DMS153 treated with DMSO at 0.1 percent for 48 hours (cell line): Measurements from ENCODE around the gene CCDC150.
"Not testable (repeated sequence)": the region's sequence is repeated elsewhere in the genome, so short reads cannot be mapped to it uniquely, and the experiment has no call there.

Source experiments
- DNase-seq: peaks from one replicate; lab custom pipeline; 2025; ENCODE audit not compliant: unreplicated experiment; lab: John Stamatoyannopoulos, UW

Gene CCDC150

GRCh38 chr2:196639180-196640030, at the start of gene CCDC150:
CCDC150 (plus strand) TSS chr2:196639715; CDS start chr2:196639767, 52 bp downstream.
- peak; percentile 83 for DNase-seq

- no peak for DNase-seq
Measured at GRCh38 chr2:196590286-196590685, 49.2 kb upstream of the CCDC150 start.

- no peak for DNase-seq
Measured at GRCh38 chr2:196591004-196591403, 48.5 kb upstream of the CCDC150 start.

GRCh38 chr2:196591621-196592022, 47.9 kb upstream of the CCDC150 start:
- DNase-seq, result no peak

- DNase-seq, result peak; percentile 83
Measured at GRCh38 chr2:196592331-196592910, 47.1 kb upstream of the CCDC150 start.

- DNase-seq, result peak; percentile 24
Measured at GRCh38 chr2:196592911-196593881, 46.3 kb upstream of the CCDC150 start, which contains the start of gene HECW2. HECW2 (minus strand) TSS chr2:196593554.

GRCh38 chr2:196594158-196594557, 45.4 kb upstream of the CCDC150 start:
- DNase-seq, result no peak

- no peak for DNase-seq
Measured at GRCh38 chr2:196597531-196597930, 42.0 kb upstream of the CCDC150 start.

- DNase-seq, result no peak
Measured at GRCh38 chr2:196598412-196598811, 41.1 kb upstream of the CCDC150 start.

GRCh38 chr2:196598846-196599245, 40.7 kb upstream of the CCDC150 start:
- no peak for DNase-seq

- DNase-seq, result no peak
Measured at GRCh38 chr2:196601430-196602306, 37.8 kb upstream of the CCDC150 start.

- no peak for DNase-seq
Measured at GRCh38 chr2:196604196-196604595, 35.3 kb upstream of the CCDC150 start.

GRCh38 chr2:196606516-196606915, 33.0 kb upstream of the CCDC150 start:
- no peak for DNase-seq

- peak; percentile 6 for DNase-seq
Measured at GRCh38 chr2:196607073-196607472, 32.4 kb upstream of the CCDC150 start.

- not testable (repeated sequence) for DNase-seq
Measured at GRCh38 chr2:196607896-196608295, 31.6 kb upstream of the CCDC150 start.

- DNase-seq, result no peak
Measured at GRCh38 chr2:196609806-196610205, 29.7 kb upstream of the CCDC150 start.

- no peak for DNase-seq
Measured at GRCh38 chr2:196610796-196611195, 28.7 kb upstream of the CCDC150 start.

- DNase-seq, result no peak
Measured at GRCh38 chr2:196613302-196613701, 26.2 kb upstream of the CCDC150 start.

- DNase-seq, result no peak
Measured at GRCh38 chr2:196617430-196617829, 22.1 kb upstream of the CCDC150 start.

GRCh38 chr2:196618661-196619060, 20.9 kb upstream of the CCDC150 start:
- no peak for DNase-seq
